Activated CD8-positive, alpha-beta T cell treated with anti-CD3 and anti-CD28 coated beads, Interleukin-2, amount 10 ng/mL, durations not matched to agents 7 days and 5 days (primary cell): Measurements from ENCODE around the gene PTPN12. TPM values are rescaled to one million over a fixed set of nuclear protein-coding genes. Genes with fewer than 3 reads are reported as not detected.

Experiments used
- ATAC-seq: fragments of 150-1000 bp; cut with Tn5 transposase; one replicate; pipeline ENCODE4 v1.10.0; 2021; ENCODE audit warnings: moderate library complexity
- CTCF ChIA-PET: fragments of 350-600 bp; sonication (Branson Sonifier 250); formaldehyde crosslinking; loops from one replicate; lab custom pipeline; 2021; ENCODE audit warnings: antibody characterized with exemption; lab: Charles Lee
- POLR2A ChIA-PET: fragments of 350-600 bp; sonication (Branson Sonifier 250); formaldehyde crosslinking; loops from one replicate; lab custom pipeline; 2021; ENCODE audit warnings: antibody characterized with exemption; lab: Charles Lee
- DNase-seq: peaks from one replicate; pipeline ENCODE4 v3.0.0-alpha.2; 2020
- H3K27ac Mint-ChIP-seq: one replicate; pipeline ENCODE4 v1.8.0; 2021; ENCODE audit warnings: mild to moderate bottlenecking, mixed read lengths
- H3K27me3 Mint-ChIP-seq: one replicate; pipeline ENCODE4 v1.8.0; 2021; ENCODE audit warnings: low read depth, mixed read lengths
- H3K36me3 Mint-ChIP-seq: one replicate; pipeline ENCODE4 v1.8.0; 2021; ENCODE audit warnings: low read depth, mixed read lengths
- H3K4me1 Mint-ChIP-seq: one replicate; pipeline ENCODE4 v1.8.0; 2021; ENCODE audit warnings: low read depth, mixed read lengths
- H3K4me3 Mint-ChIP-seq: one replicate; pipeline ENCODE4 v1.8.0; 2021; ENCODE audit warnings: mild to moderate bottlenecking, mixed read lengths
- H3K9me3 Mint-ChIP-seq: one replicate; pipeline ENCODE4 v1.8.0; 2022; ENCODE audit warnings: mixed read lengths; ENCODE audit not compliant: insufficient read depth
- total RNA-seq, 2 experiments: library from RNA; stranded (reverse); gene quantifications; one replicate each; pipeline ENCODE4 v1.2.3, GENCODE V29; 2021

The PTPN12 gene
- total RNA-seq, 2 experiments from 2014 or later: 12.5 to 16.2 TPM

GRCh38 chr7:77653572-77653971 is 116.5 kb downstream of the PTPN12 start:
- no peaks in the 10 kb centered on the region for H3K9me3 Mint-ChIP-seq
- H3K36me3 Mint-ChIP-seq: no peaks in the 10 kb centered on the region
- no peak overlapping the region for H3K4me3 Mint-ChIP-seq
- DNase-seq: no peak
- no peak overlapping the region for H3K27ac Mint-ChIP-seq
- no peaks in the 10 kb centered on the region for H3K4me1 Mint-ChIP-seq
- H3K27me3 Mint-ChIP-seq: no peaks in the 10 kb centered on the region
- no peak for ATAC-seq
- ChIA-PET POLR2A (no interaction called here), CTCF (interaction anchor here (0.8 to 12.7 kb wide), 4 partner anchors 20 to 110 kb away, joined by 3 to 126 read pairs (median 3); no protein-coding TSS in a partner anchor)

GRCh38 chr7:77655356-77655755 is 118.3 kb downstream of the PTPN12 start:
- Mint-ChIP-seq H3K4me1 (no peaks in the 10 kb centered on the region), H3K4me3 (no peak overlapping the region), H3K27me3 (no peaks in the 10 kb centered on the region), H3K36me3 (no peaks in the 10 kb centered on the region), H3K9me3 (no peaks in the 10 kb centered on the region), H3K27ac (no peak overlapping the region)
- no peak for ATAC-seq
- CTCF ChIA-PET: interaction anchor here (0.7 to 12.7 kb wide), 3 partner anchors 85 to 124 kb away, joined by 3 to 126 read pairs (median 4); no protein-coding TSS in a partner anchor
- DNase-seq: no peak
- POLR2A ChIA-PET: no interaction called here

DNA sequence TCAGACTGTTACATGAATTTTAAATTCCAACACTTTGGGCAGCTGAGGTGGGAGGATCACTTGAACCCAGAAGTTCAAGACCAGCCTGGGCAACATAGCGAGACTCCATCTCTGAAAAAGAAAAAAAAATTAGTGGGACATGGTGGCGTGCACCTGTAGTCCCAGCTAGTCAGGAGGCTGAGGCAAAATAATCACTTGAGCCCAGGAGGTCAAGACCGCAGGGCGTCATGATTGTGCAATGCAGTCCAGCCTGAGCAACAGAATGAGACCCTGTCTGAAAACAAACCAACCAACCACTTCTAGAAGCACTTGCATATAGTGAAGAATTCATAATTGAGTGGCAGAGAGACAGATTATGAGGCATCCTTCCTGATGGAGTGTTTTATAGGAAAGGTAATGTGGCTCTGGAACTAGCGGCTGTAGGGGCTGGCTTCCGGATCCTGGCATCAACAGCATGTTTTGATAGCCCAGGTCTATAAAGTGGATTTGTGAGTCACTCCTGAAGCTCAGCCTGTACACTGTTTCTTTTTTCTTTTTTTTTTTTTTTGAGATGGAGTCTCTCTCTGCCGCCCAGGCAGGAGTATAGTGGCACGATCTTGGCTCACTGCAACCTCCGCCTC is 118.9 kb downstream of the PTPN12 start:
- Mint-ChIP-seq H3K27ac (no peak overlapping the region), H3K4me3 (no peak overlapping the region)
- ATAC-seq: no peak

DNA sequence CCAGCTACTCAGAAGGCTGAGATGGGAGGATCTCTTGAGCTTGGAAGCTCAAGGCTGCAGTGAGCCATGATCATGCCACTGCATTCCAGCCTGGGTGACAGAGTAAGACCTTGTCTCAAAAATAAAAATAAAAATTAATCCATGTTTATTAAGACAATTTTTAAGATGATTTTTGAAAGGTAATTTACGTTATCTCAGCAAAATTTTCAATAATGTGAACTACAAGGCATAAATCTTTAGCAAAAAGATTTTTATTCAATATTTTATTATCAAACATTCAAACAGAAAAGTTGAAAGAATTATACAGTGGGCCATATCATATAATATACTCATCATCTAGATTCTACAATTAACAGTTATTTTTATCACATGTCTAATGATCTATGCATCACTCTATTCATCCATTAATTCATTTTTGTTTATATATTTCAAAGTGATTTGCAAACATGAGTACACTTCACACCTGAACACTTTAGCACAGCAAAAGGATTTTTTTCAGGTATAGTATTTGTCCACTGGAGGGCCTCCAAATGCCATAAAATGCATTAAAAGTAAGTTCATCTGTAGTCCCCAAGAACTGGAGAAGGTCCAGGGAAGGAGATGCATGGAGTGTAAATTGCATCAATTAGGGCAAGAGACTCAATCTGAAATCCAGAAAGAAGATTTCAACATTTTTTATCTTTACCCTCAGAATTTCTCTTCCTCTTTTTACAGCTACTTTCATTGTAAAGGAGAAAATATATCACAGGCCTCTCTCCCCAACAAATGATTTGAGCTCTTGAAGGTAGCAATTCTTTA is 120.5 kb downstream of the PTPN12 start:
- POLR2A ChIA-PET: no interaction called here

More for the DNA sequence above, 118.9 kb downstream of the PTPN12 start:
- no peaks in the 10 kb centered on the region for H3K27me3 Mint-ChIP-seq
- DNase-seq: no peak
- ChIA-PET CTCF (interaction anchor here (1.0 to 12.7 kb wide), 6 partner anchors 9 to 384 kb away, joined by 4 to 126 read pairs (median 12); no protein-coding TSS in a partner anchor), POLR2A (interaction anchor here (0.6 to 0.9 kb wide), 2 partner anchors 23 to 143 kb away, joined by 3 read pairs; partner anchors contain the start of genes PHTF2 and TMEM60)
- no peaks in the 10 kb centered on the region for H3K36me3 Mint-ChIP-seq
- no peaks in the 10 kb centered on the region for H3K4me1 Mint-ChIP-seq
- no peaks in the 10 kb centered on the region for H3K9me3 Mint-ChIP-seq

GRCh38 chr7:77658928-77659327 is 121.8 kb downstream of the PTPN12 start:
- H3K27ac Mint-ChIP-seq: no peak overlapping the region
- ChIA-PET POLR2A (interaction anchor here (0.6 kb wide), 1 partner anchor 32 kb away, joined by 3 read pairs; no protein-coding TSS in a partner anchor), CTCF (interaction anchor here (1.0 to 12.7 kb wide), 20 partner anchors 7 to 382 kb away, joined by 3 to 126 read pairs (median 5); partner anchors contain the start of genes PHTF2, RSBN1L and TMEM60)
- H3K9me3 Mint-ChIP-seq: no peaks in the 10 kb centered on the region
- H3K4me3 Mint-ChIP-seq: no peak overlapping the region
- DNase-seq (no peak), ATAC-seq (no peak)
- H3K4me1 Mint-ChIP-seq: no peaks in the 10 kb centered on the region
- no peaks in the 10 kb centered on the region for H3K27me3 Mint-ChIP-seq
- H3K36me3 Mint-ChIP-seq: no peaks in the 10 kb centered on the region

More for the DNA sequence above, 120.5 kb downstream of the PTPN12 start:
- ATAC-seq (no peak), DNase-seq (peak; percentile 38)
- Mint-ChIP-seq H3K9me3 (no peaks in the 10 kb centered on the region), H3K4me1 (no peaks in the 10 kb centered on the region), H3K27ac (no peak overlapping the region), H3K27me3 (no peaks in the 10 kb centered on the region), H3K36me3 (no peaks in the 10 kb centered on the region), H3K4me3 (no peak overlapping the region)
- CTCF ChIA-PET: interaction anchor here (0.7 to 12.7 kb wide), 40 partner anchors 8 to 425 kb away, joined by 3 to 126 read pairs (median 4); partner anchors contain the start of genes PHTF2, RSBN1L and TMEM60

GRCh38 chr7:77661816-77662215 is 124.7 kb downstream of the PTPN12 start:
- no peaks in the 10 kb centered on the region for H3K4me1 Mint-ChIP-seq
- H3K27ac Mint-ChIP-seq: no peak overlapping the region
- H3K9me3 Mint-ChIP-seq: no peaks in the 10 kb centered on the region
- ATAC-seq: no peak
- H3K36me3 Mint-ChIP-seq: no peaks in the 10 kb centered on the region
- H3K4me3 Mint-ChIP-seq: no peak overlapping the region
- ChIA-PET POLR2A (interaction anchor here (0.7 kb wide), 1 partner anchor 134 kb away, joined by 4 read pairs; no protein-coding TSS in a partner anchor), CTCF (interaction anchor here (0.9 to 1.0 kb wide), 2 partner anchors 10 to 26 kb away, joined by 3 read pairs; no protein-coding TSS in a partner anchor)
- DNase-seq: no peak
- H3K27me3 Mint-ChIP-seq: no peaks in the 10 kb centered on the region

GRCh38 chr7:77662869-77663268 is 125.8 kb downstream of the PTPN12 start:
- CTCF ChIA-PET: no interaction called here
- no peak for ATAC-seq
- H3K9me3 Mint-ChIP-seq: no peaks in the 10 kb centered on the region
- POLR2A ChIA-PET: no interaction called here
- no peak for DNase-seq
- H3K27ac Mint-ChIP-seq: no peak overlapping the region
- no peaks in the 10 kb centered on the region for H3K36me3 Mint-ChIP-seq
- no peak overlapping the region for H3K4me3 Mint-ChIP-seq
- no peaks in the 10 kb centered on the region for H3K27me3 Mint-ChIP-seq
- H3K4me1 Mint-ChIP-seq: no peaks in the 10 kb centered on the region

DNA sequence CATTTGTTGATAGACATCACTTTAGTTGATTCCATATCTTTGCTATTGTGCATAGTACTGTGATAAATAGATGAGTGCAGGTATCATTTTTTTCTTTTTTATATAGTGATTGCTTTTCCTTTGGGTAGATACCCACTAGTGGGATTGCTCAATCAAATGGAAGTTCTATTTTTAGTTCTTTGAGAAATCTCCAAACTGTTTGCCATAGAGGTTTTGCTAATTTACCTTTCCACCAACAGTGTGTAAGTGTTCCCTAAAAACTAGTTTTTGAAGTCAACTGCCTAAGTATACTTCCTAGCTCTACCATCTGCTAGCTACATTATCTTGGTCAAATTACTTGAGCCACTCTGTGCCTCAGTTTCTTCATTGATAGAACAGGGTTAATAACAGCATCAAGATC is 127.6 kb downstream of the PTPN12 start:
- DNase-seq (no peak), ATAC-seq (no peak)
- H3K4me1 Mint-ChIP-seq: no peaks in the 10 kb centered on the region
- H3K36me3 Mint-ChIP-seq: no peaks in the 10 kb centered on the region
- no peaks in the 10 kb centered on the region for H3K9me3 Mint-ChIP-seq
- H3K27me3 Mint-ChIP-seq: no peaks in the 10 kb centered on the region
- ChIA-PET POLR2A (no interaction called here), CTCF (interaction anchor here (1.1 to 2.2 kb wide), 3 partner anchors 10 to 95 kb away, joined by 3 to 14 read pairs (median 4); no protein-coding TSS in a partner anchor)
- H3K27ac Mint-ChIP-seq: no peak overlapping the region
- H3K4me3 Mint-ChIP-seq: no peak overlapping the region

GRCh38 chr7:77665161-77665560 is 128.1 kb downstream of the PTPN12 start:
- DNase-seq: no peak
- CTCF ChIA-PET: interaction anchor here (1.1 to 2.2 kb wide), 3 partner anchors 9 to 95 kb away, joined by 3 to 14 read pairs (median 4); no protein-coding TSS in a partner anchor
- Mint-ChIP-seq H3K27ac (no peak overlapping the region), H3K4me3 (no peak overlapping the region), H3K4me1 (no peaks in the 10 kb centered on the region), H3K9me3 (no peaks in the 10 kb centered on the region), H3K27me3 (no peaks in the 10 kb centered on the region), H3K36me3 (no peaks in the 10 kb centered on the region)
- ATAC-seq: no peak
- POLR2A ChIA-PET: no interaction called here

GRCh38 chr7:77667459-77668086 is 130.5 kb downstream of the PTPN12 start:
- Mint-ChIP-seq H3K36me3 (no peaks in the 10 kb centered on the region), H3K4me3 (no peak overlapping the region), H3K4me1 (no peaks in the 10 kb centered on the region), H3K9me3 (no peaks in the 10 kb centered on the region), H3K27me3 (no peaks in the 10 kb centered on the region), H3K27ac (no peak overlapping the region)
- ATAC-seq (no peak), DNase-seq (no peak)
- ChIA-PET POLR2A (no interaction called here), CTCF (interaction anchor here (1.2 kb wide), 1 partner anchor 9 kb away, joined by 4 read pairs; no protein-coding TSS in a partner anchor)

GRCh38 chr7:77674878-77675277 is 137.8 kb downstream of the PTPN12 start:
- ATAC-seq: no peak
- Mint-ChIP-seq H3K4me1 (no peaks in the 10 kb centered on the region), H3K27me3 (no peaks in the 10 kb centered on the region), H3K9me3 (no peaks in the 10 kb centered on the region), H3K27ac (no peak overlapping the region), H3K4me3 (no peak overlapping the region), H3K36me3 (no peaks in the 10 kb centered on the region)
- POLR2A ChIA-PET: no interaction called here
- CTCF ChIA-PET: interaction anchor here (0.6 to 3.2 kb wide), 5 partner anchors 9 to 85 kb away, joined by 3 to 18 read pairs (median 4); no protein-coding TSS in a partner anchor
- no peak for DNase-seq
